ENCODE data around the gene CREG2. TPM values are rescaled to one million over a fixed set of nuclear protein-coding genes. Genes with fewer than 3 reads are reported as not detected.

The CREG2 gene
- total RNA-seq, 2 donors from 2014 or later: not detected

- Mint-ChIP-seq H3K4me3 (peak overlapping the region; percentile 85), H3K4me1 (peaks cover 35% of the 10 kb centered on the region), H3K27me3 (no peaks in the 10 kb centered on the region), H3K27ac (peak overlapping the region; percentile 94), H3K36me3 (ENCODE audit: low read depth) (peaks cover 54% of the 10 kb centered on the region), H3K9me3 (no peaks in the 10 kb centered on the region)
- peak; percentile 50 for ATAC-seq (replicated peaks)
Measured at GRCh38 chr2:101307503-101307902, 79.8 kb downstream of the CREG2 start.

- no peaks in the 10 kb centered on the region for H3K9me3 Mint-ChIP-seq
- peak overlapping the region; percentile 94 for H3K27ac Mint-ChIP-seq
- peaks cover 65% of the 10 kb centered on the region for H3K36me3 Mint-ChIP-seq (ENCODE audit: low read depth)
- peak overlapping the region; percentile 85 for H3K4me3 Mint-ChIP-seq
- no peaks in the 10 kb centered on the region for H3K27me3 Mint-ChIP-seq
- ATAC-seq (replicated peaks): peak; percentile 23
- H3K4me1 Mint-ChIP-seq: peaks cover 42% of the 10 kb centered on the region
Measured at GRCh38 chr2:101306410-101306809, 80.9 kb downstream of the CREG2 start.

DNA sequence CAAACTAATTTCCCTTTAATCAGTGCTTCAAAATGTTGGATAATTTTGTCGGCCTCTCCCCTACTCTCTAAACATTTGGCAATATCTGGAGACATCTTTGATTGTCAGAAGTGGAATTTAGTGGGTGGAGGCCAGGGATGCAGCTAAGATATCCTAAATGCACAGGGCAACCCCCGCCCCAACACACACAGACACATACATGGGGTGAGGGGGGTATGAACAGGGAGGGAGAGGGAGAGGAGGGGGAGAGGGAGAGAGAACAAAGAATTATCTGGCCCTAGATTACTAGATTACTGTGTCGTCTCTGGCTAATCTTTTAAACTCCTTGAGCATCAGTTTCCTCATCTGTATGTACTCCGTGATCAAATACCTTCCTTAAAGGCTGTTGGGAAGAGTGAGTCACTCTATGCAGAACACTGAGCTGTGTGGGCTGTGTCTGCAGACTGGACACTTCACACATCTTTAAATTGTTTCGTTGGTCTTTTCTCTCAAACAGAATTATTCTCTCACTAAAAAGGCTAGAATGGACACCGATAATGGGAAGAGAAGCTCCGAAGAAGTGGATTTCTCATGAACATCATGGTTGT is 81.7 kb downstream of the CREG2 start:
- Mint-ChIP-seq H3K27me3 (no peaks in the 10 kb centered on the region), H3K9me3 (no peaks in the 10 kb centered on the region), H3K36me3 (ENCODE audit: low read depth) (peaks cover 73% of the 10 kb centered on the region), H3K4me3 (peak overlapping the region; percentile 85), H3K4me1 (peaks cover 34% of the 10 kb centered on the region), H3K27ac (peak overlapping the region; percentile 94)
- peak; percentile 36 for ATAC-seq (replicated peaks)

GRCh38 chr2:101305035-101305434 is 82.3 kb downstream of the CREG2 start:
- peak; percentile 48 for ATAC-seq (replicated peaks)
- H3K36me3 Mint-ChIP-seq (ENCODE audit: low read depth): peaks cover 78% of the 10 kb centered on the region

GRCh38 chr2:101303688-101304087 is 83.6 kb downstream of the CREG2 start:
- Mint-ChIP-seq H3K36me3 (ENCODE audit: low read depth) (peaks cover 92% of the 10 kb centered on the region), H3K4me1 (peaks cover 42% of the 10 kb centered on the region), H3K4me3 (peak overlapping the region; percentile 85), H3K27me3 (no peaks in the 10 kb centered on the region), H3K27ac (peak overlapping the region; percentile 42), H3K9me3 (no peaks in the 10 kb centered on the region)
- no peak for ATAC-seq (replicated peaks)

More at GRCh38 chr2:101305035-101305434, 82.3 kb downstream of the CREG2 start:
- Mint-ChIP-seq H3K27ac (peak overlapping the region; percentile 94), H3K4me3 (peak overlapping the region; percentile 85), H3K4me1 (peaks cover 31% of the 10 kb centered on the region), H3K27me3 (no peaks in the 10 kb centered on the region), H3K9me3 (no peaks in the 10 kb centered on the region)

GRCh38 chr2:101302016-101302415 is 85.3 kb downstream of the CREG2 start:
- Mint-ChIP-seq H3K27ac (no peak overlapping the region), H3K27me3 (no peaks in the 10 kb centered on the region), H3K4me1 (peaks cover 49% of the 10 kb centered on the region), H3K9me3 (no peaks in the 10 kb centered on the region), H3K36me3 (ENCODE audit: low read depth) (peaks cover 100% of the 10 kb centered on the region), H3K4me3 (peak overlapping the region; percentile 66)
- no peak for ATAC-seq (replicated peaks)

- Mint-ChIP-seq H3K4me1 (peaks cover 49% of the 10 kb centered on the region), H3K9me3 (no peaks in the 10 kb centered on the region), H3K27ac (peak overlapping the region; percentile 15), H3K27me3 (no peaks in the 10 kb centered on the region), H3K36me3 (ENCODE audit: low read depth) (peaks cover 100% of the 10 kb centered on the region), H3K4me3 (peak overlapping the region; percentile 66)
- no peak for ATAC-seq (replicated peaks)
Measured at GRCh38 chr2:101300836-101301235, 86.5 kb downstream of the CREG2 start.

DNA sequence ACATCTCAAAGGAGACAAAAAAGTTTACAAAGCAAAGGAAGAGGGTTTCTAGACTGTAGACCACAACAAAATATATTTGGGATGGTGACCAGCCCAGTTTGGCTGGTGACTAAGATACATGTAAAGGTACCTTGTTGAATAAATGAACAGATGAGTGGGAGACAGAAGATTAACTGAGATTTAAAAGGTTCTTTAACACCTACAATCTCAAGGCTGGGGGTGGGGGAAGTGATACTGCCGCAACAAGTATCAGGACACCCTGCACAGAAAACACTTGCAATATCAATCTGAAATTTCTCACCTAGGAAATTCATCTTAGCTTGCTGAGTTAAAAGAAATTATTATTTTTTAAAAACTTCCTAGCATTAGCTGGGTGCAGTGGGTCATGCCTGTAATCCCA is 87.1 kb downstream of the CREG2 start:
- ATAC-seq (replicated peaks): peak; percentile 54
- Mint-ChIP-seq H3K36me3 (ENCODE audit: low read depth) (peaks cover 100% of the 10 kb centered on the region), H3K9me3 (no peaks in the 10 kb centered on the region), H3K4me3 (peak overlapping the region; percentile 66), H3K4me1 (peaks cover 44% of the 10 kb centered on the region), H3K27me3 (no peaks in the 10 kb centered on the region), H3K27ac (peak overlapping the region; percentile 73)

- H3K27me3 Mint-ChIP-seq: no peaks in the 10 kb centered on the region
- H3K4me1 Mint-ChIP-seq: peaks cover 43% of the 10 kb centered on the region
- peaks cover 100% of the 10 kb centered on the region for H3K36me3 Mint-ChIP-seq (ENCODE audit: low read depth)
- peak overlapping the region; percentile 73 for H3K27ac Mint-ChIP-seq
- peak overlapping the region; percentile 66 for H3K4me3 Mint-ChIP-seq
- peak; percentile 82 for ATAC-seq (replicated peaks)
- no peaks in the 10 kb centered on the region for H3K9me3 Mint-ChIP-seq
Measured at GRCh38 chr2:101299604-101300003, 87.7 kb downstream of the CREG2 start.

DNA sequence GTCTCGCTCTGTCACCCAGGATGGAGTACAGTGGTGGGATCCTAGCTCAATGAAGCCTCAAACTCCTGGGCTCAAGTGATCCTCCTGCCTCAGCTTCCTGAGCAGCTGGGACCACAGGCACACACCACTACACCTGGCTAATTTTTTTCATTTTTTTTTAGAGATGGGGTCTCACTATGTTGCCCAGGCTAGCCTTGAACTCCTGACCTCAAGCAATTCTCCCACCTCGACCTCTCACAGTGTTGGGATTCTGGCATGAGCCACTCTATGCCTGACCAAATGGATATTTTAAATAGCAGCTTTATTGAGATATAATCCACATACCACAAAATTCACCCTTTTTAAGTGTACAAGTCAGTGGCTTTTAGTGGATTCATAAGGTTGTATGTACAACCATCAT is 89.9 kb downstream of the CREG2 start:
- Mint-ChIP-seq H3K4me1 (peaks cover 34% of the 10 kb centered on the region), H3K36me3 (ENCODE audit: low read depth) (peaks cover 100% of the 10 kb centered on the region), H3K4me3 (peak overlapping the region; percentile 66), H3K27me3 (no peaks in the 10 kb centered on the region), H3K9me3 (no peaks in the 10 kb centered on the region), H3K27ac (peak overlapping the region; percentile 64)
- ATAC-seq (replicated peaks): no peak

DNA sequence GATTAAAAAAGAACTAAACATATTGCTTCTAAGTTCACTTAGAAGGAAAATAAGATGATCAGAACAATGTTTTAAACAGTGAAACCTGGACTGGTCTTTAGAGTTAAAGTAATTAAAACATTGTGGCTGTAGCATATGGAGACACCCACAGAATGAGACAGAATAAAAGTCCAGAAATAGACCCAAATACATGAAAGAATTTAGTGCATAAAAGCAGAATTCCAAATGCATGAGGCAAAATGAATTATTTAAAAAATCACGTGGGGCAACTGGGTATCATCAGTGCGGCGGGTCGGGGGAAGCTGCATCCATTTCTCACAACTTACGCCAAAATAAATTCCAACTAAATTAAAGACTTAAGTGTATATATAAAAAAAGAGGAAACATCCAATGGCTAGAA is 90.9 kb downstream of the CREG2 start:
- peaks cover 28% of the 10 kb centered on the region for H3K4me1 Mint-ChIP-seq

GRCh38 chr2:101295895-101296294 is 91.4 kb downstream of the CREG2 start:
- Mint-ChIP-seq H3K4me3 (peak overlapping the region; percentile 39), H3K27me3 (no peaks in the 10 kb centered on the region), H3K9me3 (no peaks in the 10 kb centered on the region), H3K36me3 (ENCODE audit: low read depth) (peaks cover 100% of the 10 kb centered on the region), H3K27ac (no peak overlapping the region), H3K4me1 (peaks cover 28% of the 10 kb centered on the region)
- ATAC-seq (replicated peaks): no peak

More for the DNA sequence above, 90.9 kb downstream of the CREG2 start:
- peak overlapping the region; percentile 39 for H3K4me3 Mint-ChIP-seq
- H3K27me3 Mint-ChIP-seq: no peaks in the 10 kb centered on the region
- no peak for ATAC-seq (replicated peaks)
- H3K36me3 Mint-ChIP-seq (ENCODE audit: low read depth): peaks cover 100% of the 10 kb centered on the region
- H3K9me3 Mint-ChIP-seq: no peaks in the 10 kb centered on the region
- no peak overlapping the region for H3K27ac Mint-ChIP-seq

Other genes starting within 250 kb of the CREG2 start
- gene TBC1D8, start 236.1 kb downstream of the CREG2 start, total RNA-seq: under 1 TPM; 0.45 to 0.95 TPM
- gene CNOT11, start 134.6 kb downstream of the CREG2 start, total RNA-seq: 10 to 100 TPM; 38.5 to 56.1 TPM
- gene RNF149, start 78.8 kb downstream of the CREG2 start, total RNA-seq: 100 to 1,000 TPM in 1 of 2 donors, 10 to 100 TPM in 1; 83.5 to 108 TPM
- under 1 TPM; 0.45 to 0.48 TPM for gene RFX8, start 87.6 kb upstream of the CREG2 start, total RNA-seq

Measured in activated T-helper 17 cell treated with anti-CD3 and anti-CD28 coated beads, Interleukin-2, amount 50 U/mL, for 72 hours (primary cell).